GM19239 (cell line): Measurements from ENCODE around the gene C2orf15.
"Not testable (repeated sequence)": the region's sequence is repeated elsewhere in the genome, so short reads cannot be mapped to it uniquely, and the experiment has no call there.

Experiments used
- DNase-seq: peaks from one replicate; pipeline ENCODE4 v3.0.0; 2011; ENCODE audit warnings: low spot score; ENCODE audit not compliant: insufficient read length
- FAIRE-seq: peaks from 2 replicates; lab custom pipeline; 2011; peaks lifted over from hg19 to GRCh38; lab: Jason Lieb, UNC

Gene C2orf15

GRCh38 chr2:99141110-99142108 is at the start of gene C2orf15:
Gene C2orf15 (plus strand): TSS chr2:99141707. CDS start chr2:99150559, 8,852 bp downstream.
- FAIRE-seq (peak; percentile 92), DNase-seq (peak; percentile 64)

GRCh38 chr2:99096728-99097127 is 44.8 kb upstream of the C2orf15 start:
- FAIRE-seq (no peak), DNase-seq (no peak)

- no peak for DNase-seq
- no peak for FAIRE-seq
Measured at GRCh38 chr2:99101697-99102096, 39.8 kb upstream of the C2orf15 start.

- DNase-seq: no peak
- no peak for FAIRE-seq
Measured at GRCh38 chr2:99104006-99104405, 37.5 kb upstream of the C2orf15 start.

GRCh38 chr2:99106913-99107312 is 34.6 kb upstream of the C2orf15 start:
- FAIRE-seq: no peak

GRCh38 chr2:99111236-99111635 is 30.3 kb upstream of the C2orf15 start:
- DNase-seq (no peak), FAIRE-seq (no peak)

More at GRCh38 chr2:99106913-99107312, 34.6 kb upstream of the C2orf15 start:
- no peak for DNase-seq

GRCh38 chr2:99111945-99112344 is 29.6 kb upstream of the C2orf15 start:
- DNase-seq: no peak
- FAIRE-seq: no peak

GRCh38 chr2:99112617-99113016 is 28.9 kb upstream of the C2orf15 start:
- FAIRE-seq (no peak), DNase-seq (no peak)

GRCh38 chr2:99127981-99128380 is 13.5 kb upstream of the C2orf15 start:
- FAIRE-seq (no peak), DNase-seq (no peak)

GRCh38 chr2:99135044-99135556 is 6.4 kb upstream of the C2orf15 start:
- DNase-seq, FAIRE-seq: not testable (repeated sequence)

- FAIRE-seq: no peak
- DNase-seq: no peak
Measured at GRCh38 chr2:99139003-99139402, 2.5 kb upstream of the C2orf15 start.

GRCh38 chr2:99140056-99140859 is 1.2 kb upstream of the C2orf15 start:
- no peak for DNase-seq
- FAIRE-seq: no peak

- DNase-seq: no peak
- no peak for FAIRE-seq
Measured at GRCh38 chr2:99140860-99141109, 722 bp upstream of the C2orf15 start.

GRCh38 chr2:99150706-99151105 is 9.2 kb downstream of the C2orf15 start:
- DNase-seq (no peak), FAIRE-seq (no peak)

GRCh38 chr2:99152199-99152895 is 10.8 kb downstream of the C2orf15 start:
- FAIRE-seq (no peak), DNase-seq (no peak)

GRCh38 chr2:99153921-99154604 is 12.6 kb downstream of the C2orf15 start:
- FAIRE-seq (no peak), DNase-seq (no peak)

GRCh38 chr2:99154643-99155536 is 13.4 kb downstream of the C2orf15 start, which contains the start of the genes LIPT1 and TSGA10:
Gene LIPT1 (plus strand): TSS chr2:99154967. CDS start chr2:99161958, 6,991 bp downstream.
Gene TSGA10 (minus strand): TSS chr2:99154942. CDS start chr2:99109439, 45,503 bp downstream.
- peak; percentile 97 for FAIRE-seq
- DNase-seq: peak; percentile 84

- DNase-seq (no peak), FAIRE-seq (no peak)
Measured at GRCh38 chr2:99156891-99157290, 15.4 kb downstream of the C2orf15 start.

GRCh38 chr2:99158599-99158998 is 17.1 kb downstream of the C2orf15 start:
- DNase-seq (no peak), FAIRE-seq (no peak)
